Endodermal cell (in vitro differentiated cells): ENCODE results near the gene ASAP3. TPM values are rescaled to one million over a fixed set of nuclear protein-coding genes. Genes with fewer than 3 reads are reported as not detected.

Source experiments
- DNase-seq: peaks from one replicate; pipeline ENCODE4 v3.0.0-alpha.2; 2017
- H3K27ac ChIP-seq: 2 replicates; pipeline ENCODE4 v1.5.1; 2013; ENCODE audit warnings: mild to moderate bottlenecking, low read depth, low read length, moderate library complexity
- H3K27me3 ChIP-seq: 2 replicates; pipeline ENCODE4 v1.6.1; 2013; ENCODE audit warnings: mild to moderate bottlenecking, low read length, moderate library complexity; ENCODE audit not compliant: insufficient read depth, control insufficient read depth, poor library complexity, severe bottlenecking
- H3K36me3 ChIP-seq: 2 replicates; pipeline ENCODE4 v1.7.0; 2013; ENCODE audit warnings: mild to moderate bottlenecking, low read length, moderate library complexity; ENCODE audit not compliant: control insufficient read depth, insufficient read depth
- H3K4me1 ChIP-seq: one replicate; pipeline ENCODE4 v1.7.0; 2013; ENCODE audit warnings: low read length; ENCODE audit not compliant: control insufficient read depth, insufficient read depth
- H3K4me3 ChIP-seq: 2 replicates; pipeline ENCODE4 v1.5.1; 2013; ENCODE audit warnings: mild to moderate bottlenecking, low read length, moderate library complexity
- H3K9ac ChIP-seq: 2 replicates; pipeline ENCODE4 v1.6.1; 2013; ENCODE audit warnings: mild to moderate bottlenecking, low read length, moderate library complexity; ENCODE audit not compliant: poor library complexity, severe bottlenecking; ENCODE audit errors: extremely low read depth
- H3K9me3 ChIP-seq: 2 replicates; pipeline ENCODE4 v1.6.1; 2013; ENCODE audit warnings: mild to moderate bottlenecking, low read length, moderate library complexity; ENCODE audit not compliant: control insufficient read depth
- H3K27ac Mint-ChIP-seq: 2 replicates; pipeline ENCODE4 v1.8.0; 2020; ENCODE audit warnings: mixed read lengths
- H3K27me3 Mint-ChIP-seq: 2 replicates; pipeline ENCODE4 v1.8.0; 2021; ENCODE audit warnings: mild to moderate bottlenecking, mixed read lengths; ENCODE audit not compliant: insufficient read depth
- H3K36me3 Mint-ChIP-seq: 2 replicates; pipeline ENCODE4 v1.8.0; 2020; ENCODE audit warnings: low read depth, mixed read lengths
- H3K4me1 Mint-ChIP-seq: 2 replicates; pipeline ENCODE4 v1.8.0; 2020; ENCODE audit warnings: mixed read lengths
- H3K4me3 Mint-ChIP-seq: 2 replicates; pipeline ENCODE4 v1.8.0; 2020; ENCODE audit warnings: mild to moderate bottlenecking, moderate library complexity, mixed read lengths
- H3K9me3 Mint-ChIP-seq: 2 replicates; pipeline ENCODE4 v1.8.0; 2020; ENCODE audit warnings: mild to moderate bottlenecking, mixed read lengths
- WGBS, 2 experiments: methylation state at CpG; one replicate each; pipeline versions ENCODE4 v1.1.5 to v1.1.7; 2013; ENCODE audit warnings: missing lambda C conversion rate in 2 of 2, mixed read lengths in 1 of 2; ENCODE audit not compliant: insufficient coverage in 1 of 2, insufficient read length in 1 of 2; 5-methylcytosine and 5-hydroxymethylcytosine counted together
- total RNA-seq, 2 donors: library from RNA; stranded (reverse); fragmentation: NEBNext Ultra II Directional in 1 of 2; extraction: Animal tissue kit (Norgen Biotek cat#: 25700) in 1 of 2; gene quantifications; 2 replicates in 1 of 2; 3 replicates in 1 of 2; pipeline ENCODE4 v1.2.1, GENCODE V29; 2021
- TF ChIP-seq, protein P1 (sequence below): fragments of 200-600 bp; sonication (generic); conservative IDR thresholded peaks from 2 replicates; pipeline ENCODE4 v1.5.0; 2021; ENCODE audit warnings: antibody characterized with exemption, mild to moderate bottlenecking

ASAP3 gene
- total RNA-seq, 2 donors from 2014 or later = 78.7 to 91.0 TPM

GRCh38 chr1:23403735-23404486 is 80.1 kb downstream of the ASAP3 start:
- H3K27ac Mint-ChIP-seq = peak overlapping the region; percentile 82
- peak overlapping the region; percentile 50 for H3K4me3 Mint-ChIP-seq

DNA sequence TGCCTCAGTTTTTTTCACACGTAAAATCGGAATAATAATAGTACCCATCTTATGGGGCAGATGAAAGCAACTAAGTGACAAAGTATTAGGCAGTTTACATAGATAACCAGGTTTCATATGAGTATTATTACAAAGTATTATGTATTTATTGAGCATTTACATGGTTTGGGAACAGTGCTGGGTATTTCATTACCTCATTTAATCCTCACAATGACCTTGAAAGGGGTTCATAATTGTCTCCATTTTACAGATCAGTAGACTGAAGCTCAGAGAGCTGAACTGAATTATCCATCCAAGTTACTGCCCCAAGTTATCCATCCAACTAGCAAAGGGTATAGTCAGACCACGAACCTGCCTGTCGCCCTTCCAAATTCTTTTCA is 80.6 kb downstream of the ASAP3 start:
- Histone ChIP-seq H3K4me3 (peak overlapping the region; percentile 67), H3K27ac (no peak overlapping the region), H3K9me3 (peaks cover 7% of the 10 kb centered on the region), H3K36me3 (no peaks in the 10 kb centered on the region), H3K4me1 (no peaks in the 10 kb centered on the region), H3K27me3 (peaks cover 17% of the 10 kb centered on the region), H3K9ac (no peak overlapping the region)
- TF ChIP-seq, protein P1, sequence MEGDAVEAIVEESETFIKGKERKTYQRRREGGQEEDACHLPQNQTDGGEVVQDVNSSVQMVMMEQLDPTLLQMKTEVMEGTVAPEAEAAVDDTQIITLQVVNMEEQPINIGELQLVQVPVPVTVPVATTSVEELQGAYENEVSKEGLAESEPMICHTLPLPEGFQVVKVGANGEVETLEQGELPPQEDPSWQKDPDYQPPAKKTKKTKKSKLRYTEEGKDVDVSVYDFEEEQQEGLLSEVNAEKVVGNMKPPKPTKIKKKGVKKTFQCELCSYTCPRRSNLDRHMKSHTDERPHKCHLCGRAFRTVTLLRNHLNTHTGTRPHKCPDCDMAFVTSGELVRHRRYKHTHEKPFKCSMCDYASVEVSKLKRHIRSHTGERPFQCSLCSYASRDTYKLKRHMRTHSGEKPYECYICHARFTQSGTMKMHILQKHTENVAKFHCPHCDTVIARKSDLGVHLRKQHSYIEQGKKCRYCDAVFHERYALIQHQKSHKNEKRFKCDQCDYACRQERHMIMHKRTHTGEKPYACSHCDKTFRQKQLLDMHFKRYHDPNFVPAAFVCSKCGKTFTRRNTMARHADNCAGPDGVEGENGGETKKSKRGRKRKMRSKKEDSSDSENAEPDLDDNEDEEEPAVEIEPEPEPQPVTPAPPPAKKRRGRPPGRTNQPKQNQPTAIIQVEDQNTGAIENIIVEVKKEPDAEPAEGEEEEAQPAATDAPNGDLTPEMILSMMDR = no peak
- H3K9me3 Mint-ChIP-seq = no peaks in the 10 kb centered on the region
- DNase-seq = no peak
- peaks cover 54% of the 10 kb centered on the region for H3K27me3 Mint-ChIP-seq
- H3K4me1 Mint-ChIP-seq = peaks cover 6% of the 10 kb centered on the region
- H3K27ac Mint-ChIP-seq = peak overlapping the region; percentile 82
- H3K4me3 Mint-ChIP-seq = peak overlapping the region; percentile 50
- 70 to 83% methylated on average over 2 to 4 of the region's 4 CpGs for WGBS, 2 experiments
- no peaks in the 10 kb centered on the region for H3K36me3 Mint-ChIP-seq

More at GRCh38 chr1:23403735-23404486, 80.1 kb downstream of the ASAP3 start:
- Mint-ChIP-seq H3K9me3 (no peaks in the 10 kb centered on the region), H3K27me3 (peaks cover 50% of the 10 kb centered on the region), H3K4me1 (peaks cover 6% of the 10 kb centered on the region), H3K36me3 (no peaks in the 10 kb centered on the region)
- WGBS, 2 experiments = 15% methylated on average over 12 to 19 of the region's 19 CpGs
- H3K27ac ChIP-seq = no peak overlapping the region
- H3K27me3 ChIP-seq = peaks cover 19% of the 10 kb centered on the region
- H3K4me1 ChIP-seq = no peaks in the 10 kb centered on the region
- TF ChIP-seq, protein P1 = peak; percentile 98
- DNase-seq = peak; percentile 97
- H3K4me3 ChIP-seq = peak overlapping the region; percentile 67
- H3K9ac ChIP-seq = no peak overlapping the region
- H3K9me3 ChIP-seq = peaks cover 7% of the 10 kb centered on the region
- no peaks in the 10 kb centered on the region for H3K36me3 ChIP-seq

DNA sequence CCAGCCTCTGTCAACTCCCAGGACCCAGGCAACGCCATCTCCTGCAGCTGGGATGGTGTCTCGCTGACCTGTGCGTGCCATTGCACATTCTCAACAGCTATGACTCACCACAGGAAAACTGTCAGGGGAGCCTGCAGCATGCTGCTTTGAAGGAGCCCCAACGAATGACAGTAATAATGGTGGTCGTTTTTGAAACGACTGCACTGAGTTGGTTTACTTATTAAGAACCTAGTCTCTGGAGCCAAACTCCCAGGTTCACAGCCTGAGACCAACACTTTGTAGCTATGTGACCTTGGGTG is 81.0 kb downstream of the ASAP3 start:
- H3K9me3 ChIP-seq = peaks cover 7% of the 10 kb centered on the region
- no peak overlapping the region for H3K4me3 Mint-ChIP-seq
- no peak overlapping the region for H3K27ac Mint-ChIP-seq
- H3K27ac ChIP-seq = no peak overlapping the region
- H3K36me3 ChIP-seq = no peaks in the 10 kb centered on the region
- 67 to 69% methylated on average over 3 to 6 of the region's 6 CpGs for WGBS, 2 experiments
- H3K4me1 Mint-ChIP-seq = peaks cover 6% of the 10 kb centered on the region
- H3K4me3 ChIP-seq = no peak overlapping the region
- H3K4me1 ChIP-seq = no peaks in the 10 kb centered on the region
- TF ChIP-seq, protein P1 = no peak
- no peak overlapping the region for H3K9ac ChIP-seq
- H3K27me3 ChIP-seq = peaks cover 19% of the 10 kb centered on the region
- peaks cover 58% of the 10 kb centered on the region for H3K27me3 Mint-ChIP-seq
- H3K36me3 Mint-ChIP-seq = no peaks in the 10 kb centered on the region
- H3K9me3 Mint-ChIP-seq = no peaks in the 10 kb centered on the region
- no peak for DNase-seq
